K562 (cell line): ENCODE data around the gene SNAP23. TPM values are rescaled to one million over a fixed set of nuclear protein-coding genes. Genes with fewer than 3 reads are reported as not detected.

Experiments used
- BRD4 ChIP-seq: fragments of 200-600 bp; sonication (generic); IDR thresholded peaks from 2 replicates; pipeline ENCODE4 v1.6.1; 2017; ENCODE audit warnings: inconsistent platforms
- FOSL1 ChIP-seq: fragments of 200-800 bp; sonication (Bioruptor generic); conservative IDR thresholded peaks from 2 replicates; pipeline ENCODE4 v1.6.1; 2016; ENCODE audit warnings: missing genetic modification characterization, missing compliant biosample characterization
- MGA ChIP-seq: fragments of 450-650 bp; IDR thresholded peaks from 2 replicates; pipeline ENCODE4 v1.6.1; 2016; ENCODE audit warnings: mild to moderate bottlenecking, moderate library complexity
- MTA1 ChIP-seq: fragments of 450-650 bp; IDR thresholded peaks from 2 replicates; pipeline ENCODE4 v1.6.1; 2017; ENCODE audit warnings: borderline replicate concordance
- POLR2G ChIP-seq: fragments of 200-400 bp; formaldehyde crosslinking; IDR thresholded peaks from 2 replicates; pipeline ENCODE4 v1.6.1; 2017; ENCODE audit warnings: low read depth, mild to moderate bottlenecking, antibody characterized with exemption, low read length, moderate library complexity
- POLR2H ChIP-seq: IDR thresholded peaks from 2 replicates; pipeline ENCODE4 v1.6.1; 2016; ENCODE audit warnings: missing genetic modification characterization, low read depth, mild to moderate bottlenecking, control low read depth, missing compliant biosample characterization, moderate library complexity
- THAP7 ChIP-seq: fragments of 250-450 bp; sonication (Bioruptor Pico); IDR thresholded peaks from 2 replicates; pipeline ENCODE4 v1.5.0; 2021
- ZBTB34 ChIP-seq: fragments of 250-450 bp; sonication (Bioruptor Pico); IDR thresholded peaks from 2 replicates; pipeline ENCODE4 v1.8.0; 2021; ENCODE audit warnings: mild to moderate bottlenecking, moderate library complexity
- ZNF121 ChIP-seq: sonication (generic); formaldehyde crosslinking; conservative IDR thresholded peaks from 2 replicates; pipeline ENCODE4 v1.8.0; 2022; ENCODE audit warnings: missing genetic modification reagents
- polyA plus RNA-seq, 8 experiments: library from polyadenylated mRNA; depleted of rRNA in 4 of 8; stranded (reverse) in 5 of 8; unstranded in 3 of 8; fragments of >200 nt; fragmentation: Nextera tagmentation in 2 of 8; fragmentation: Illumina TruSeq in 1 of 8; extraction: Ambion mirVana in 2 of 8; extraction: Trizol in 1 of 8; gene quantifications; 2 replicates each; pipeline versions ENCODE4 v1.2.1 to v1.2.3, GENCODE V29; 2011 to 2014; ENCODE audit warnings: inconsistent platforms in 1 of 8, missing spikeins in 1 of 8
- total RNA-seq, 7 experiments: library from RNA; depleted of rRNA in 6 of 7; stranded (reverse); fragments of >200 nt in 6 of 7; fragmentation: Illumina TruSeq in 2 of 7; extraction: Trizol in 2 of 7; gene quantifications; 2 replicates each; pipeline versions ENCODE4 v1.2.1 to v1.2.3, GENCODE V29; 2011 to 2021; ENCODE audit warnings: low replicate concordance in 1 of 7

SNAP23 gene
- total and polyA plus RNA-seq, 9 of the 15 experiments (the other 6 are each of a cell fraction or from before 2014, with no cell fraction given), result 78.9 to 168 (median 117) TPM

- TF ChIP-seq MGA (peak; percentile 97), ZNF121 (no peak), THAP7 (CRISPR knock-in tag) (no peak), POLR2H (tag) (peak; percentile 58; the same call in 1 of the 2 replicates), ZBTB34 (no peak), FOSL1 (tag) (no peak), BRD4 (no peak), MTA1 (no peak), POLR2G (peak; percentile 98)
Observed at GRCh38 chr15:42575188-42576039, 80.0 kb downstream of the SNAP23 start, which contains the start of gene STARD9 (continued).
